D721Med (cell line): ENCODE results near the gene CEP85L.

Experiments
- DNase-seq: peaks from one replicate; pipeline ENCODE4 v3.0.0; 2011; ENCODE audit warnings: low spot score; ENCODE audit not compliant: insufficient read length
- FAIRE-seq: peaks from 2 replicates; lab custom pipeline; 2011; peaks lifted over from hg19 to GRCh38; lab: Jason Lieb, UNC
- TF ChIP-seq, protein P1 (sequence below): IDR thresholded peaks from 2 replicates; pipeline ENCODE4 v1.5.1; 2012; ENCODE audit warnings: mild to moderate bottlenecking, control low read depth; ENCODE audit not compliant: insufficient read depth; ENCODE audit errors: missing control alignments

The CEP85L gene

DNA sequence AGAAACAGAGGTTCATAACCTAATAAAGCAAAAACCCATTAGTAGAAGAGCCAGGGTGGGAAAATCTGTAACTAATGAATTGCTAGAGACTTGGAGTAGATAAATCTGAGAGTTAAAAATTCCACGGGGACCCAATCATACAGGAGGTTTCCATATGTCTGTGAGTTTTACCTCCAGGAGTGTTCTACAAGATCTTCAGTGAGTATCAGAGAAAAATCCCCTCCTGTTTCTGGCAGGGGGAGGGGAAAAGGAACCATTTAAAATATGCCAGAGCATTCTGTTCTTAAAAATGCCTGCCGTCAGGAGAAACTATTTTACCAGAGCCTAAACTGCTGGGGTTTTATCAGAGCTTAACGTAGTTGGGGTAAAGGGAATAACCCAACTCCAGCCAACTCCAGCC, 157.3 kb downstream of the CEP85L start:
- no peak for FAIRE-seq
- no peak for DNase-seq
- TF ChIP-seq, protein P1, sequence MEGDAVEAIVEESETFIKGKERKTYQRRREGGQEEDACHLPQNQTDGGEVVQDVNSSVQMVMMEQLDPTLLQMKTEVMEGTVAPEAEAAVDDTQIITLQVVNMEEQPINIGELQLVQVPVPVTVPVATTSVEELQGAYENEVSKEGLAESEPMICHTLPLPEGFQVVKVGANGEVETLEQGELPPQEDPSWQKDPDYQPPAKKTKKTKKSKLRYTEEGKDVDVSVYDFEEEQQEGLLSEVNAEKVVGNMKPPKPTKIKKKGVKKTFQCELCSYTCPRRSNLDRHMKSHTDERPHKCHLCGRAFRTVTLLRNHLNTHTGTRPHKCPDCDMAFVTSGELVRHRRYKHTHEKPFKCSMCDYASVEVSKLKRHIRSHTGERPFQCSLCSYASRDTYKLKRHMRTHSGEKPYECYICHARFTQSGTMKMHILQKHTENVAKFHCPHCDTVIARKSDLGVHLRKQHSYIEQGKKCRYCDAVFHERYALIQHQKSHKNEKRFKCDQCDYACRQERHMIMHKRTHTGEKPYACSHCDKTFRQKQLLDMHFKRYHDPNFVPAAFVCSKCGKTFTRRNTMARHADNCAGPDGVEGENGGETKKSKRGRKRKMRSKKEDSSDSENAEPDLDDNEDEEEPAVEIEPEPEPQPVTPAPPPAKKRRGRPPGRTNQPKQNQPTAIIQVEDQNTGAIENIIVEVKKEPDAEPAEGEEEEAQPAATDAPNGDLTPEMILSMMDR: no peak

DNA sequence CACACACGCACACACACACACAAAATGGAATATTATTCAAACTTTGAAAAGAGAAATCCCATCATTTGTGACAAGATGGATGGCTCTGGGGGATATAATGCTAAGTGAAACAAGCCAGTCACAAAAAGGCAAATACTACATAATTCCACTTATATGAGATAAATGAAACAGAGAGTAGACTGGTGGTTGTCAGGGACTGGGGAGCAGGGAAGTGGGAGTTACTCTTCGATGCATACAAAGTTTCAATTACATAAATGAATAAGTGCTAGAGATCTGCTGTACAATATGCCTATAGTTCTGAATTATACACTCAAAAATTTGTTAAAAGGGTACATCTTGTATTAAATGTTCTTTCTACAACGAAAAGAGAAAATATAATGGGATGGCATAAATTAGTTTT, 161.4 kb downstream of the CEP85L start:
- TF ChIP-seq, protein P1: no peak
- FAIRE-seq (no peak), DNase-seq (no peak)

DNA sequence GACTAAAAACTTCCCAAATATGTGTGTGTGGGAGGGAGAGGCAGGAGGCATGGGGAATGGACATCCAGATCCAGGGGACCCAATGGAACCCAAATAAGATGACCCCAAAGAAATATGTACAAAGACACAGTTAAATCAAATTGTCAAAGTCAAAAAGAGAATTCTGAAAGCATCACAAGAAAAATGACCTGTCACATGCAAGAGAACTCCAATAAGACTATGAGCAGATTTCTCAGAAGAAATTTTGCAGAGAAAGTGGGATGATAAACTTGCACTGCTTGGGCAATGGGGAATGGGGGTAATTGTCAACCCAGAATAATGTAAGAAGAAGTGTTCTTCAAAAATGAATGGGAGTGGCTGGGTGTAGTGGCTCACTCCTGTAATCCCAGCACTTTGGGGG, 162.8 kb downstream of the CEP85L start:
- TF ChIP-seq, protein P1: no peak
- DNase-seq (no peak), FAIRE-seq (no peak)

DNA sequence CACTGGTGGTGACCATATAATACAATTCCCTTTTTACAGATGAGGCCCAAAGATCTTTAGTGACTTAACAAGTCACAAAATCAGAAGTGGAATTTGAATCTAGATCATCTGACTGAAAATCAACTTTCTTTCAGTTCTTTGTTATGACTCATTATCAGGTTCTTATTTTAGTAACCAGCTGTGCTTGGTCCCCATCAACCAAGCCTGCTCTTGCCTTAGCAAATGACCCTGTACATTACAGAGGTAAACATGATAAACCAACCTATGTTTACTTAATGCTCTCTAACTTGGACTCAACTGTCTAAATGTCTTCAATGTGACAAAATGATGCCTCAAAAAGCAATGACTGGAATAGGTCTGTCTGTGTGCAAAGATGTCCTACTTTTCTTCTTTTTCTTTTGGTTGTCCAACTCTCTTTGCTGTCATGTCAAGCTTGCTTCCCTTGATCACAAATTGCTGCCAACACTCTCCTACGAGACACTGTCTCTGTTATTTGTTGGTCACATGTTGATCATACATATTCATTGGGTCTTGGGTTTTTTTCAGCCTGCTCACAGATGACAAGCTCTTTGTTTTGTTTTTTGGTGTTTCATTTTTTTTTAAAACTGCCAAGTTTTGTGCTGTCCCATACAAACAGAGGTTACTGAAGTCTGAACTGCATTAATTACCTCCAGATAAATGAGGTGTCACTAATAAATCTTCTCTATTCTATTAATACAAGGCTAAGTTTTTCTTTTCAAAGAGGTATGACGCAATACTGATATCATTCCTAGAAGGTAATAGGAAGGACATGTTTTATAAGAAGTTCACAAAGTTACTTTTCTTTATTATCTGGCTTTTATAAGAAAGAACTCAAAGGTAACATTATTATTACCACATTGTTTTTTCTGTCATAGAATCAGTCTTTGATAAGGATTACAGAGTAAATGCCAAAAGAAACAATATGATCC, 165.5 kb downstream of the CEP85L start:
- DNase-seq (no peak), FAIRE-seq (no peak)
- TF ChIP-seq, protein P1: no peak

DNA sequence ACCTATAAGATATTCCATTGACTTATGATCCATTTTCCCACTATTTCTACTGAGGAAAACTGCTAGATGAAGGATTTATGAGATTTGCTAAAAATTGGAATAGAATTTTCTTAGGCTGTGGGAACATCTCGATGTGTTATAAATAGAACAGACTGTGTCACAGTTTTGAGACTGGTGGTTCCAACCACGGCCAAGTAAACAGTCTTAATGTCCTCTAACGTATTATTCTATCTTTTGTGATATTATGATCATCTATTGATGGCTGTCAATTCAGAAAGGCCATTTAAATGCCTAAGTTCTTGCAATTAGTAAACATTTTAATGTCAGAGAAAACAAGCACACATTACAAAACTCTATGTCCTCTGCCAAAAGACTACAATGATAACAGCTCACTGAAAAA, 174.8 kb downstream of the CEP85L start:
- FAIRE-seq: no peak
- TF ChIP-seq, protein P1: no peak
- DNase-seq: no peak

DNA sequence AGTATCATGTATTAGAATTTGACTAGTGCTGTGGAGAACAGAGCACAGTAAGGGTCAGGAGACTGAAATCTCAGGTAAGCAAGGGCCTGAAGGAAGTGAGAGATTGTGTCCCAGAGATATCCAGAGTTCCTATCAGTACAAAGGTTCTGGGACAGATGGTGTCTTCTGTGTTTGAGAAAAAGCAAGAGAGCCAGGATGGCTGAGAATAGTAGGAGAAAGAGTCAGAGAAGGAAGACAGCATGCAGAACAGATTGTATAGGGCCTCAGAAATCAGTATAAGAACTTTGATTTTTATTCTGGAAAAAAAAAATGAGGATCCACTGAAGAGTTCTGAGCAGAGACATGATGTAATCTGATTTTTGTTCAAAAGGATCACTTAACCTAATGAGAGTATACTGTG, 178.1 kb downstream of the CEP85L start:
- TF ChIP-seq, protein P1: no peak
- no peak for FAIRE-seq
- no peak for DNase-seq

DNA sequence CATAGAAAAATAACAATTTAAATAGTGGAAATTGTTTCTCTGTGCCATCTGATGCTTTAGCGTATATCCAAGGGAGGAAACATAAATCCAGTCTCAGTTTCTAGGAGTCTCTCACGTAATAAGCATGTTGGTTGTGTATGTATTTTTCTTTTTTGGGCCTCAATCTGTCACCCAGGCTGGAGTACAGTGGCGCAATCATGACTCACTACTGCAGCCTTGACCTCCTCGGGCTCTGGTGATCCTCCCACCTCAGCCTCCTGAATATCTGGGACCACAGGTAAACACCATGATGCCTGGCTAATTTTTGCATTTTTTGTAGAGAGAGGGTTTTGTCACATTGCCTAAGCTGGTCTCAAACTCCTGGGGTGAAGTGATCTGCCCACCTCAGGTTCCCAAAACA, 181.9 kb downstream of the CEP85L start:
- DNase-seq (no peak), FAIRE-seq (no peak)
- TF ChIP-seq, protein P1: no peak
